ENCODE data around the gene CASKIN1.
A peak's percentile ranks its signal among the peaks of the same experiment; 100 is the strongest.

The CASKIN1 gene

DNA sequence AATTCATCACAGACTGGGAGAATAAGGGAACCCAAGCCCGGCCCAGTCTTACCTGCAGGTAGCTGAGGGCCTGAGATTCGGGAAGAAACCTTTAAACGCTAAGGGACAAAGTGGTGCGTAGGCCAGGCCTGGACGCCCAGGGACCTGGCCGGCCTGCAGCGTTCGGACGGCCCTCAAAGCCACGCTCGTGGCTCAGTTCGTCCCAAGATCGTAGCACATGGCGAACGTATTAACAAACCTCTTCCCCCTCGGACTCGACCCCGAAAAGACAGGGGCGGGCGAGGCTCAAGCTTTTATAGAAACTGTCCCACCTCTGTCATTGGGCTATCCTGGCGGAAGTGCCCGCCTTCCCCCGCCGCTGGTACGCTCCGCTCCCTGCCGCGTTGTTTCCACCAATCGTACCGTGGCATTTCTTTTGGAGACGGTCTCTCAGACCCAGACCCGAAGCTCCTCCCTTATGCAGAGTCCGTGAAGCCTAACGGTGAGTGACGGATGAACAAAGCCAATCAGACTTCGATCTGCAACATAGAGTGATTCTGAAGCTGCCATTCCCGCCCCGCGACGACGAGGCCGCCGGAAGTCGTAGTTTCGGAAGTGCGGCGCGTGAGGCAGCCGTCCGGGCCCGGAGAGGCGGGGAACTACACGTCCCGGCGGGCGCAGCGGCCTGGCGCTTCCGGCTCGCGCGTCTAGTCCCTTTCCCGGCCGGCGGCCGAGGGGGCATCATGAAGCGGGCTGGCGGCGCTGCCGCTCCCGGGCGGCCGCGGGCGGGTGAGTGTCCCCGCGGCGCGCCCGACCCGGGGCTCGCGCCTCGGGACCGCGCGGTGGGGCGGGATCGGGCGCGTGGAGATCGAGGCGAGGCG is 41.1 kb downstream of the CASKIN1 start, which contains the start of gene TRAF7:
TSS of gene TRAF7 (plus strand) at position 692 of the 860 bp plus-strand sequence. CDS start 8,139 bp downstream, outside the sequence.
- H3K4me3 ChIP-seq (ENCODE audit: low read length) = peak within 1 kb of the TSS; percentile 100
- peaks cover 14% of the 10 kb centered on the region for H3K4me1 ChIP-seq (ENCODE audit: insufficient read depth, low read length)
- H3K27me3 ChIP-seq (ENCODE audit: insufficient read depth, low read length) = no peaks in the 10 kb centered on the region; the same call in 1 of the 2 replicates
- no peaks in the 10 kb centered on the region for H3K9me3 ChIP-seq (ENCODE audit: insufficient read depth, low read depth, low read length)
- peak within 1 kb of the TSS; percentile 97 for H3K9ac ChIP-seq (ENCODE audit: low read depth, low read length)
- peak within 1 kb of the TSS; percentile 31 for H3K27ac ChIP-seq (ENCODE audit: low read length)
- peaks cover 53% of the 10 kb centered on the region for H3K36me3 ChIP-seq (ENCODE audit: insufficient read depth, low read depth, low read length)

DNA sequence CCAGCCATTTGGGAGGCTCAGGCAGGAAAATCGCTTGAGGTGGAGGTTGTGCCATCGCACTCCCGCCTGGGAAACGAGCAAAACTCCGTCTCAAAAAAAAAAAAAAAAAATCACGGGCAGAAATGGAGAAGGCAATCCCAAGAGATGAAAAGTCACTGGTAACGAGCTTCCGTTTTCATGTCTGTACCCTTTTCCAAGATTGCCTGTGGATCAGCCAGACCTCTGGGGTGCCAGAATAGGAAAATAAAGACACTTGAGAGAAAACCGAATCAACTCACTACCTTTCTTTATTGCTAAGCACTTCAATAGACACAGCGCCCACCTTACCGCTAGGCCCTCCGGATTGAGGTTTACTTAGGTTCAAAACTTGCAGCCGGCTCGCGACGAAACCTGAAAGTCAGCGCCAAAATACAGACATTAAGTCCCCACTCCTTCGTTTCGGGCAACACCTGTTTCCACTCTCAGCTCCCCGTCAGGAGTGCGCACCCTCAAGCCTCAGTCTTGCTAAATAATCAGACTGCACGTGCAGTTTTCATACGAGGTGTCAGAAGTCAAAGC is 41.8 kb downstream of the CASKIN1 start:
- H3K36me3 ChIP-seq (ENCODE audit: insufficient read depth, low read depth, low read length) = peaks cover 53% of the 10 kb centered on the region
- no peaks in the 10 kb centered on the region for H3K9me3 ChIP-seq (ENCODE audit: insufficient read depth, low read depth, low read length)
- peaks cover 7% of the 10 kb centered on the region; the same call in 1 of the 2 replicates for H3K27me3 ChIP-seq (ENCODE audit: insufficient read depth, low read length)
- peak overlapping the region; percentile 85 for H3K4me3 ChIP-seq (ENCODE audit: low read length)
- peak overlapping the region; percentile 96 for H3K9ac ChIP-seq (ENCODE audit: low read depth, low read length)
- peak overlapping the region; percentile 31 for H3K27ac ChIP-seq (ENCODE audit: low read length)
- peaks cover 19% of the 10 kb centered on the region for H3K4me1 ChIP-seq (ENCODE audit: insufficient read depth, low read length)

DNA sequence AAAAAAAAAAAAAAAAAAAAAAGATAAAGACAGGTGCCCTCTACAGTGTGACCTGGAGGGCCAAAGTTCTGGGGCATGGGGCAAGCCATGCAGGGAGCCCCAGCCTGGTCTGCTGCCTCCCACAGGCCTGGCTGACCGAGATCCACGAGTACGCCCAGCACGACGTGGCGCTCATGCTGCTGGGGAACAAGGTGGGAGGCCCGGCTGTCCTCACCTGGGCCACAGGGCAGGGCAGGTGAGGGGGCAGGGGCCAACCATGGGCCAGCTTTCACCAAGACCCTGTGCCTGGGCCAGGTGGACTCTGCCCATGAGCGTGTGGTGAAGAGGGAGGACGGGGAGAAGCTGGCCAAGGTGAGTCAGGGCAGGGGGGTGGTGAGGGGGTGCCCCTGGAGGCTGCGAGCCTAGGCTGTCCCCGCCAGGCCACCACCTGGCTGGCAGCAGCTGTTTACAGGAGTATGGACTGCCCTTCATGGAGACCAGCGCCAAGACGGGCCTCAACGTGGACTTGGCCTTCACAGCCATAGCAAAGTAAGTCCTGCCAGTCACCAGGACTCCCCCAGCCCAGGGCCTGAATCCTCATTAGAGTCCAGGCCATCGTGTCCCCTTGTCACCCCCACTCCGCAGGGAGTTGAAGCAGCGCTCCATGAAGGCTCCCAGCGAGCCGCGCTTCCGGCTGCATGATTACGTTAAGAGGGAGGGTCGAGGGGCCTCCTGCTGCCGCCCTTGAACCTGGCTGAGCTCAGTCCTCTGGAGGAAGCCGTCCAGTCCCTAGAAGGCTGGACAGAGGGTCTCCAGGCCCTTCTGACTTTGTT is 43.5 kb downstream of the CASKIN1 start:
- H3K27me3 ChIP-seq (ENCODE audit: insufficient read depth, low read length) = peaks cover 11% of the 10 kb centered on the region; the same call in 1 of the 2 replicates
- peak overlapping the region; percentile 96 for H3K9ac ChIP-seq (ENCODE audit: low read depth, low read length)
- H3K27ac ChIP-seq (ENCODE audit: low read length) = peak overlapping the region; percentile 31
- no peaks in the 10 kb centered on the region for H3K9me3 ChIP-seq (ENCODE audit: insufficient read depth, low read depth, low read length)
- H3K36me3 ChIP-seq (ENCODE audit: insufficient read depth, low read depth, low read length) = peaks cover 51% of the 10 kb centered on the region
- peaks cover 19% of the 10 kb centered on the region for H3K4me1 ChIP-seq (ENCODE audit: insufficient read depth, low read length)
- peak overlapping the region; percentile 85 for H3K4me3 ChIP-seq (ENCODE audit: low read length)

DNA sequence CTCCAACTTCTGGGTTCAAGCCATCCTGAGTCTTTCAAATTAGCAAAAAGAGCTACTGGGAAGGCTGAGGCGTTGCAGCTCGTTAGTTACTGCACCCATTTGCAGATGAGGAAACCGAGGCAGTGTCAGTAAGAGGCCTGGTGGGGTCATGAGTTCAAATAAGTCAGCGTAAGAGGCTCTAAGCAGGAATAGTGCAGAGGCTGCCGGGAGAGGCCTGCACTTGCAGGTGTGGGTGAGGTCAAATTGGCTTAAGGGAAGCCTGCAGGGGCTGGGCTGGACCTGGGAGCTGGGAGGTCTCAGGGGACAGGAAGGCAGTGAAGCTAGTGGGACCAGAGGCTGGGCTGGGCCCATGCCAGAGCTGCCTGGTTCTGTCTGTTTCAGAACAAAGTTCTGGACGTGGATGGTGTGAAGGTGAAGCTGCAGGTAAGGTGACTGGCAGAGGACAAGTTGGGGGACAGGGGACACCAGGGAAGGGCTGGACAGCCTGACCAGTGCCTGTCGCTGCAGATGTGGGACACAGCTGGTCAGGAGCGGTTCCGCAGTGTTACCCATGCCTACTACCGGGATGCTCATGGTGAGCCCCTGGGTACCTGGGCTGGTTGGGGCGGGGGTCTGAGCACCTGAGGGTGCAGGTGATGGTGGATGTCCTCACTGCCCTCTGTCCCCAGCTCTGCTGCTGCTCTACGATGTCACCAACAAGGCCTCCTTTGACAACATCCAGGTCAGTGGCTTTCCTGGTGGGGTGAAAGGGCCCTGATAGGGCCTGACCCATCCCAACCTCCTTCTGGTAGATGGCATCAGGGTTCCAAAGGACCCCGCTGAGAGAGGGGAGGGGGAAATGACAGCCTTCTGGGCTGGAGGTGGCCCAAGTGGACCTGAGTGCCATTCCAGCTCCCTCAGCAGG is 45.0 kb downstream of the CASKIN1 start:
- H3K9me3 ChIP-seq (ENCODE audit: insufficient read depth, low read depth, low read length) = no peaks in the 10 kb centered on the region
- H3K27ac ChIP-seq (ENCODE audit: low read length) = no peak overlapping the region
- H3K4me3 ChIP-seq (ENCODE audit: low read length) = peak overlapping the region; percentile 85
- peaks cover 15% of the 10 kb centered on the region; the same call in 1 of the 2 replicates for H3K4me1 ChIP-seq (ENCODE audit: insufficient read depth, low read length)
- H3K36me3 ChIP-seq (ENCODE audit: insufficient read depth, low read depth, low read length) = peaks cover 41% of the 10 kb centered on the region
- H3K9ac ChIP-seq (ENCODE audit: low read depth, low read length) = peak overlapping the region; percentile 96; the same call in 1 of the 2 replicates
- peaks cover 11% of the 10 kb centered on the region; the same call in 1 of the 2 replicates for H3K27me3 ChIP-seq (ENCODE audit: insufficient read depth, low read length)

DNA sequence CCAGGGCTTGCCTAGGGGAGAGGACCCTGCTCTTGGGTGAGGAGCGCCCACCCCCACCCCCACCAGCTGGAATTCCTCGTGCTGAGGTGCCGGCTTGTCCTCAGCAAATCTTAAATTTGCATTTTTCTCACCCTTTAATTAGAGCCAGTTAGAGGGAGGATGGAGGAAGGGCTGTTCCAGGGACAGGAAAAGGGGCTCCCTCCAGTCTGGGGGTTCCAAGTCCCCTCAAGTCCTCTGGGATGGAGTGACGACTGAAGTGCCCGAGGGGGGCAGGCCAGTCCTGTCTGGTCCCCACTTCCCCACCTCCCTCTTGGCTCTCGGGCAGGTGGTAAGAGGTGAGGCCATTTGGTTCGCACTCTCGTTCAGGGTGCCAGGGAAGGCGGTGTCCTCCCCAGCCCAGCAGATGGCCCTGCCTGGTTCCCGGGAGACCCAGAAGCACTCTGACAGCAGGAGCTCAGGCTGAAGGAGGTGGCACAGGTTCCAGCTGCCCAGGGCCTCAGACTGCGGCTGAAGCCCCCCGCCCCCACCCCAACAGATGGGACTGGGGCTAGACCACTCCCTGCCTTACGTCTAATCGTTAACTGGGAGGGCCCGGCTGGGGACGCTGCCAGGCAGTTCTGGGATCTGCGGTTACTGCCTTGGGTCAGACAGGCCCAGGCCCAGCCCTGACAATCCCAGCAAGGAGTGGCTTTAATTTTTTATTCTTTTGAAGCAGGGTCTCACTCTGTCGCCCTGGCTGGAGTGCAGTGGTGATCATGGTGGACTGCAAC is 45.8 kb downstream of the CASKIN1 start:
- Histone ChIP-seq H3K27me3 (ENCODE audit: insufficient read depth, low read length) (peaks cover 15% of the 10 kb centered on the region; the same call in 1 of the 2 replicates), H3K4me3 (ENCODE audit: low read length) (peak overlapping the region; percentile 85), H3K36me3 (ENCODE audit: insufficient read depth, low read depth, low read length) (peaks cover 41% of the 10 kb centered on the region), H3K9ac (ENCODE audit: low read depth, low read length) (peak overlapping the region; percentile 96; the same call in 1 of the 2 replicates), H3K4me1 (ENCODE audit: insufficient read depth, low read length) (peaks cover 15% of the 10 kb centered on the region; the same call in 1 of the 2 replicates), H3K27ac (ENCODE audit: low read length) (peak overlapping the region; percentile 45), H3K9me3 (ENCODE audit: insufficient read depth, low read depth, low read length) (no peaks in the 10 kb centered on the region)

DNA sequence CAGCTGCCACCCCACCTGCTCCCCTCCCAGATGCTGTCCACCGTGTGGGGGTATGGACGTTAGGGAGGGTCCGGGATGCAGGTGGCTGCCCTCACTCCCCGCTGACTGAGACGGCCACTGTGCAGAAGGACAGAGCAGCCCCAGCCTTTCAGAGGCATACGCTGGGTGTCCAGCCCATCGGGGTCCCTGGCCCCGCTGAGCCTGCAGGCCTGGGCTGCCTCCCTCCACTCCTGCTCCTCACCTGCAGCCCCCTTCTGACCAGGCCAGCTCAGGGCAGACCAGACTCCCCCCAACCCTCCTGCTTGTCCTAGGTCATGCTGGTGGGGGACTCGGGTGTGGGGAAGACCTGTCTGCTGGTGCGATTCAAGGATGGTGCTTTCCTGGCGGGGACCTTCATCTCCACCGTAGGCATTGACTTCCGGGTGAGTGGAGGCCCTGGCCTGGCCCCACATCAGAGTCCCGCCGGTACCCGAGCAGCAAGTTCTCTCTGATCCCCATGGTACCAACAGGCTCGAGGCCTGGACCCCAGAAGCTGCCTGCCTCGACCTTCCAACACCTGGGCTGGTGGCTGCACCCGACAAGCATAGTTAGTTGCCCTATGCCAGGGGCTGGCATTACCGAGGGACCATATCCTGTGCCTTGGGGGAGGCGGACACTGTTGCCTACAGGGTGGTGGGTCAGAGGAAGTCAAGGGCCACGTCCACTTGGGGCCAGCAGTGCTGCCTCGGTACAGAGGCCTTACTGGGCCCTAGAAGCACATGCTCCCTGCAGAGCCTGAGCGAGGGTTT is 46.6 kb downstream of the CASKIN1 start:
- Histone ChIP-seq H3K9ac (ENCODE audit: low read depth, low read length) (peak overlapping the region; percentile 96; the same call in 1 of the 2 replicates), H3K36me3 (ENCODE audit: insufficient read depth, low read depth, low read length) (peaks cover 39% of the 10 kb centered on the region), H3K9me3 (ENCODE audit: insufficient read depth, low read depth, low read length) (no peaks in the 10 kb centered on the region), H3K27me3 (ENCODE audit: insufficient read depth, low read length) (peaks cover 17% of the 10 kb centered on the region; the same call in 1 of the 2 replicates), H3K27ac (ENCODE audit: low read length) (peak overlapping the region; percentile 45), H3K4me1 (ENCODE audit: insufficient read depth, low read length) (peaks cover 15% of the 10 kb centered on the region; the same call in 1 of the 2 replicates), H3K4me3 (ENCODE audit: low read length) (peak overlapping the region; percentile 85)

DNA sequence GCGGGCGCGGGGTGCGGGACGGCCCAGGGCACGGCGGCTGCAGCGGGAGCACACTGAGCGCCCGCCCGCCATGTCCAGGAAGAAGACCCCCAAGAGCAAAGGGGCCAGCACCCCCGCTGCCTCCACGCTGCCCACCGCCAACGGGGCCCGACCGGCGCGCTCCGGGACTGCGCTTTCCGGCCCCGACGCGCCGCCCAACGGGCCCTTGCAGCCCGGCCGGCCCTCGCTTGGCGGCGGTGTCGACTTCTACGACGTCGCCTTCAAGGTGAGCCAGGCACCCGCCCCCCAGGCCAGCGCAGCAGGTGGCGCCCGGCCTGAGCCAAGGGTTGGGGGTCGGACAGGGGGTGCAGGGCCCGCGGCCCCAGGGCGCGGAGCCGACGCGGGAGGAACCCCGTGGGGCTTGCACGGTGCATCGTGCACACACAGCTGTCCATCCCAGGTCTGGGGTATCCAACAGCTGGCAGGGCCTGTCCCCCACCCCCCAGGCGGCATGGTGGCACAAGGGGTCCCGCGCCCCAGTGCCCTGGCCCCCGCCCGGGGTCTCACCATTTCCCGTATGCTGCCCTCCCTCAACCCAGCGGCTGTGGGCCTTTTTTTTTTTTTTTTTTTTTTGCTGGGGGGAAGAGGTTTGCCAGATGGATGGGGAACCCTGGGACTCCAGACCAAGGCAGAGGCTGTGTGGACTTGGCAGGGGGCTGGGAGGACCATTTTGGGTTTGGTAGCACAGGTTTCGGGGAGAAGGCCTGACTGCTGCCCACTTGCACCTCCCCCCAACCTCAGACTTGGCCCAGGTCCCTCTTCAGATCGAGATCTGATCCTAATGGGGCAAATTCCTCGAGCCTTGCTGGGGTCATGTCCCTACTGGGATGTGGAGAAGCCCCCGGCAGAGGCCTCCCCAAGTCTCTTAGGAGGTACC is 47.4 kb downstream of the CASKIN1 start:
- Histone ChIP-seq H3K9ac (ENCODE audit: low read depth, low read length) (peak overlapping the region; percentile 96; the same call in 1 of the 2 replicates), H3K27me3 (ENCODE audit: insufficient read depth, low read length) (peaks cover 17% of the 10 kb centered on the region; the same call in 1 of the 2 replicates), H3K27ac (ENCODE audit: low read length) (no peak overlapping the region), H3K36me3 (ENCODE audit: insufficient read depth, low read depth, low read length) (peaks cover 31% of the 10 kb centered on the region), H3K4me1 (ENCODE audit: insufficient read depth, low read length) (peaks cover 15% of the 10 kb centered on the region; the same call in 1 of the 2 replicates), H3K4me3 (ENCODE audit: low read length) (peak overlapping the region; percentile 85), H3K9me3 (ENCODE audit: insufficient read depth, low read depth, low read length) (no peaks in the 10 kb centered on the region)

DNA sequence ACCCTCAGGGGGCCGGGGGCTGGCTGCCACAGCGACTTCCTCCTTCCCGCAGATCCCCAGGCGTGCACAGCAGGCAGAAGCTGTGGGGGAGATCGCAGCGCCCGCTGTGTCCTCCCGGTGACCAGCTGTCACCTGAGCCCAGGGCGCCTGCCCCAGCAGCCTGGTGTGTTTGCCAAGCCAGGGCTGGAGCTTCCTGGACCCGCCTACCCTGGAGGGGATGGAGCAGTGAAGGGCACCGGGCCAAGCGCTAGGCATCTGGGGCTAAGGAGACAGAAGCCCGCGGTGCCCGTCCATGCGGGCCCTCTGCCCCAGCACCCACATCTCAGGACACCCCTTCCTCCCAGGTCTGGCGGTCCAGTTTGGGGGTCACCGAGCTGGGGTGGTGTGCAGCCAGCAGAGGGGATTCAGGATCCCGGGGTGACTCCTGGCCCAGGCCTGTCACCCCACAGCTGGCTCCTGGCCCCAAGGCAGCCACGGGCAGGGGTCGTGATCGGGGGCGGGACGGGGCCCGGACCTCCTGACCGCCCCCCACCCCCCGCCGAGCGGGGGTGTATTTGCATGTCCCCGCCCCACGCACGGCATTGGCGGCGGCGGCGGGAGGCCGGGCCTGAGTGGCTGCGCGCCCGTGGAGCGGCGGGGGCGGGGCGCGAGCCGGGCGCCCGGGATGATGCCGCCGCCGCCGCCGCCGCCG is 48.3 kb downstream of the CASKIN1 start, which contains the start of gene RAB26:
TSS of gene RAB26 (plus strand) at position 645 of the 691 bp plus-strand sequence. CDS start 159 bp downstream, outside the sequence.
- H3K36me3 ChIP-seq (ENCODE audit: insufficient read depth, low read depth, low read length) = peaks cover 22% of the 10 kb centered on the region
- H3K9ac ChIP-seq (ENCODE audit: low read depth, low read length) = peak within 1 kb of the TSS; percentile 96; the same call in 1 of the 2 replicates
- no peaks in the 10 kb centered on the region for H3K9me3 ChIP-seq (ENCODE audit: insufficient read depth, low read depth, low read length)
- H3K4me3 ChIP-seq (ENCODE audit: low read length) = peak within 1 kb of the TSS; percentile 85
- H3K4me1 ChIP-seq (ENCODE audit: insufficient read depth, low read length) = peaks cover 15% of the 10 kb centered on the region; the same call in 1 of the 2 replicates
- peaks cover 23% of the 10 kb centered on the region; the same call in 1 of the 2 replicates for H3K27me3 ChIP-seq (ENCODE audit: insufficient read depth, low read length)
- no peak within 1 kb of the TSS for H3K27ac ChIP-seq (ENCODE audit: low read length)

Data from iPS-20b (cell line).